SH-SY5Y (cell line): ENCODE measurements around the gene DPEP2.

Experiments
- GATA2 ChIP-seq: IDR thresholded peaks from 2 replicates; pipeline ENCODE4 v1.6.1; 2011; ENCODE audit warnings: mild to moderate bottlenecking, low read depth, low read length
- GATA3 ChIP-seq: IDR thresholded peaks from 2 replicates; pipeline ENCODE4 v1.6.1; 2011; ENCODE audit warnings: low read depth, mild to moderate bottlenecking, low read length, moderate library complexity

- no peak for TF ChIP-seq GATA3
- TF ChIP-seq GATA2 = no peak
Observed at GRCh38 chr16:67996666-67997065, 2.6 kb downstream of the DPEP2 start.
